ENCODE results near the gene ZIC2. TPM values are rescaled to one million over a fixed set of nuclear protein-coding genes. Genes with fewer than 3 reads are reported as not detected.
A peak's percentile ranks its signal among the peaks of the same experiment; 100 is the strongest.

ZIC2 gene
- total RNA-seq, 1 donor from 2014 or later = 52.4 TPM

GRCh38 chr13:99979453-99980200 lies 2.0 kb upstream of the ZIC2 start:
- Histone ChIP-seq H2AFZ (replicated peaks) (no peak overlapping the region), H3K27ac (peak overlapping the region; percentile 99), H3K9ac (peak overlapping the region; percentile 98), H3F3A (ENCODE audit: low read depth) (peaks cover 93% of the 10 kb centered on the region), H3K4me1 (peaks cover 27% of the 10 kb centered on the region), H3K36me3 (peaks cover 19% of the 10 kb centered on the region), H3K4me3 (peak overlapping the region; percentile 76), H4K20me1 (ENCODE audit: low read depth) (peaks cover 84% of the 10 kb centered on the region), H3K27me3 (peaks cover 43% of the 10 kb centered on the region), H3K9me3 (ENCODE audit: low read depth) (no peaks in the 10 kb centered on the region), H3K79me2 (ENCODE audit: low read depth) (peaks cover 87% of the 10 kb centered on the region), H3K4me2 (peak overlapping the region; percentile 95)
- Mint-ChIP-seq H3K27ac (peak overlapping the region; percentile 95), H3K4me3 (peak overlapping the region; percentile 95), H3K4me1 (peaks cover 31% of the 10 kb centered on the region), H3K36me3 (peaks cover 24% of the 10 kb centered on the region), H3K9me3 (peaks cover 14% of the 10 kb centered on the region), H3K27me3 (ENCODE audit: insufficient read depth, low read depth) (peaks cover 25% of the 10 kb centered on the region)
- peak; percentile 79 for DNase-seq (ENCODE audit: low spot score)
- no peak for TF ChIP-seq CTCF (IDR thresholded peaks at IDR 0.05)
- TF ChIP-seq EZH2phosphoT487 (IDR thresholded peaks at IDR 0.05) = no peak
- TF ChIP-seq EZH2 (IDR thresholded peaks at IDR 0.05) = no peak

GRCh38 chr13:99980201-99980823 lies 1.3 kb upstream of the ZIC2 start:
- Histone ChIP-seq H3K27me3 (peaks cover 36% of the 10 kb centered on the region), H2AFZ (replicated peaks) (no peak overlapping the region), H3K4me3 (peak overlapping the region; percentile 76), H3K4me1 (peaks cover 20% of the 10 kb centered on the region), H3K9ac (peak overlapping the region; percentile 98), H3K4me2 (peak overlapping the region; percentile 95), H3F3A (ENCODE audit: low read depth) (peaks cover 92% of the 10 kb centered on the region), H3K27ac (peak overlapping the region; percentile 99), H3K9me3 (ENCODE audit: low read depth) (no peaks in the 10 kb centered on the region), H3K36me3 (peaks cover 21% of the 10 kb centered on the region), H3K79me2 (ENCODE audit: low read depth) (peaks cover 89% of the 10 kb centered on the region), H4K20me1 (ENCODE audit: low read depth) (peaks cover 84% of the 10 kb centered on the region)
- Mint-ChIP-seq H3K27ac (no peak overlapping the region), H3K4me1 (peaks cover 26% of the 10 kb centered on the region), H3K9me3 (peaks cover 15% of the 10 kb centered on the region), H3K4me3 (peak overlapping the region; percentile 95), H3K36me3 (peaks cover 27% of the 10 kb centered on the region), H3K27me3 (ENCODE audit: insufficient read depth, low read depth) (peaks cover 26% of the 10 kb centered on the region)
- TF ChIP-seq CTCF (IDR thresholded peaks at IDR 0.05) (peak; percentile 16), EZH2phosphoT487 (IDR thresholded peaks at IDR 0.05) (no peak)
- DNase-seq (ENCODE audit: low spot score) = peak; percentile 96

DNA sequence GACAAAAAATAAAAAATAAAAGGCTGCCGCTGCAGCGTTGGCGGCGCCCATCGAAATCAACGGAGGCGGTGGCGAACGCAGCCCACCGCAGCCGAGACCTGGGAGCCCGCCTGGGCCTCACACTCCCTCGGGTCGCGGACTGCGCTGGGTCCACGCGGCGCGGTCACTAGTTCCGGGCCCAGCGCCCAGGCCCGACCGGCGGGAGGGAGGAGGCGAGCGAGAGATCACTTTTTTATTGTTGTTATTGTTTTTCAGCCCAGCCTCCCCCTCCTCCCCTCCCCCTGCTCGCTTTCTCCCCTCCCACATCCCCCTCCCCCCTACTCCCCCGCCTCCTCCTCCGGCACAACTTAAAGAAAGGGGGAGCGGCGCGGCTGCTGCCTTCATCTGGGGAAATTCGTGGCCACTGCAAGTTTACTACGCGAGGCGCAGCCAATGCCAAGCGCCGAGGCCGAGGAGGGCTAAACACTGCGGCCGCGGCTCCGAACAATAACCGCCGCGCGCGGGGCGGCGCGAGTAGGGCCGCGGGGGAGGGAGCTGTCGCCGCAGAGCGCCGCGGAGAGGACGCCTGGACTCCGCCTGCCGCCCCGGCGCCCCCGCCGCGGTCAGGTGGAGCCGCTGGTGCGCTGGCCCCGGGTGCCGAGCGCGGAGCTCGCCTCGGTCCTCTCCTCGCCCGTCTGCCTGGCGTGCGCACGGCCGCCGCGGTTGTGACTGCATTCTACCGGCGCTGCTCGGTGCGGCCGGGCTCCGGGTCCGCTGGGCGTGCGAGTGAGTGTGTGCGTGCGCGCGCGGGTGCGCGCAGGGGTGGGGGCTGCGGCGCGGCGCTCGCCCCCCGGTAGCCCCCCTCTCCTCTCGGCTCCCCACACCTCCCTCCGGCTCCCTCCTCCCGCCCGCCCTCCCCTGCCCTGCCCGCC lies 505 bp upstream of the ZIC2 start:
- Histone ChIP-seq H3K9me3 (ENCODE audit: low read depth) (no peaks in the 10 kb centered on the region), H3K79me2 (ENCODE audit: low read depth) (peaks cover 95% of the 10 kb centered on the region), H3K4me3 (peak overlapping the region; percentile 76), H3K4me2 (peak overlapping the region; percentile 95), H3K27ac (peak overlapping the region; percentile 99), H3K36me3 (peaks cover 25% of the 10 kb centered on the region), H3K9ac (peak overlapping the region; percentile 69), H4K20me1 (ENCODE audit: low read depth) (peaks cover 82% of the 10 kb centered on the region), H2AFZ (replicated peaks) (no peak overlapping the region), H3K4me1 (peaks cover 19% of the 10 kb centered on the region), H3K27me3 (peaks cover 28% of the 10 kb centered on the region), H3F3A (ENCODE audit: low read depth) (peaks cover 87% of the 10 kb centered on the region)
- H3K9me3 Mint-ChIP-seq = peaks cover 18% of the 10 kb centered on the region
- H3K27ac Mint-ChIP-seq = peak overlapping the region; percentile 50
- peaks cover 32% of the 10 kb centered on the region for H3K36me3 Mint-ChIP-seq
- peaks cover 32% of the 10 kb centered on the region for H3K27me3 Mint-ChIP-seq (ENCODE audit: insufficient read depth, low read depth)
- H3K4me3 Mint-ChIP-seq = peak overlapping the region; percentile 88
- peaks cover 25% of the 10 kb centered on the region for H3K4me1 Mint-ChIP-seq
- DNase-seq (ENCODE audit: low spot score) = peak; percentile 96
- TF ChIP-seq CTCF (IDR thresholded peaks at IDR 0.05) (no peak), EZH2phosphoT487 (IDR thresholded peaks at IDR 0.05) (no peak), EZH2 (IDR thresholded peaks at IDR 0.05) (no peak)

Data from neural progenitor cell (in vitro differentiated cells).